ENCODE data around the gene HTR2C. TPM values are rescaled to one million over a fixed set of nuclear protein-coding genes. Genes with fewer than 3 reads are reported as not detected.
"Not testable (repeated sequence)": the region's sequence is repeated elsewhere in the genome, so short reads cannot be mapped to it uniquely, and the experiment has no call there.

Gene HTR2C
- total RNA-seq, 2 donors from 2014 or later = not detected

DNA sequence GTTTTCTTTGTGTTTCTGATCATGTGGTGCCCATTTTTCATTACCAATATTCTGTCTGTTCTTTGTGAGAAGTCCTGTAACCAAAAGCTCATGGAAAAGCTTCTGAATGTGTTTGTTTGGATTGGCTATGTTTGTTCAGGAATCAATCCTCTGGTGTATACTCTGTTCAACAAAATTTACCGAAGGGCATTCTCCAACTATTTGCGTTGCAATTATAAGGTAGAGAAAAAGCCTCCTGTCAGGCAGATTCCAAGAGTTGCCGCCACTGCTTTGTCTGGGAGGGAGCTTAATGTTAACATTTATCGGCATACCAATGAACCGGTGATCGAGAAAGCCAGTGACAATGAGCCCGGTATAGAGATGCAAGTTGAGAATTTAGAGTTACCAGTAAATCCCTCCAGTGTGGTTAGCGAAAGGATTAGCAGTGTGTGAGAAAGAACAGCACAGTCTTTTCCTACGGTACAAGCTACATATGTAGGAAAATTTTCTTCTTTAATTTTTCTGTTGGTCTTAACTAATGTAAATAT is 323.2 kb downstream of the HTR2C start:
- no peak overlapping the region for H3K4me3 ChIP-seq
- H3K36me3 ChIP-seq = no peaks in the 10 kb centered on the region
- TF ChIP-seq, protein P1, sequence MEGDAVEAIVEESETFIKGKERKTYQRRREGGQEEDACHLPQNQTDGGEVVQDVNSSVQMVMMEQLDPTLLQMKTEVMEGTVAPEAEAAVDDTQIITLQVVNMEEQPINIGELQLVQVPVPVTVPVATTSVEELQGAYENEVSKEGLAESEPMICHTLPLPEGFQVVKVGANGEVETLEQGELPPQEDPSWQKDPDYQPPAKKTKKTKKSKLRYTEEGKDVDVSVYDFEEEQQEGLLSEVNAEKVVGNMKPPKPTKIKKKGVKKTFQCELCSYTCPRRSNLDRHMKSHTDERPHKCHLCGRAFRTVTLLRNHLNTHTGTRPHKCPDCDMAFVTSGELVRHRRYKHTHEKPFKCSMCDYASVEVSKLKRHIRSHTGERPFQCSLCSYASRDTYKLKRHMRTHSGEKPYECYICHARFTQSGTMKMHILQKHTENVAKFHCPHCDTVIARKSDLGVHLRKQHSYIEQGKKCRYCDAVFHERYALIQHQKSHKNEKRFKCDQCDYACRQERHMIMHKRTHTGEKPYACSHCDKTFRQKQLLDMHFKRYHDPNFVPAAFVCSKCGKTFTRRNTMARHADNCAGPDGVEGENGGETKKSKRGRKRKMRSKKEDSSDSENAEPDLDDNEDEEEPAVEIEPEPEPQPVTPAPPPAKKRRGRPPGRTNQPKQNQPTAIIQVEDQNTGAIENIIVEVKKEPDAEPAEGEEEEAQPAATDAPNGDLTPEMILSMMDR (IDR thresholded peaks at IDR 0.05) = no peak
- H3K9me3 ChIP-seq = no peaks in the 10 kb centered on the region
- ATAC-seq (ENCODE audit: insufficient number of reproducible peaks, low FRiP score, low read depth) = no peak
- H3K27me3 ChIP-seq (replicated peaks; ENCODE audit: insufficient read depth) = no peaks in the 10 kb centered on the region
- no peak for DNase-seq (ENCODE audit: low spot score)
- H3K27ac ChIP-seq = no peak overlapping the region
- H3K4me1 ChIP-seq (ENCODE audit: control insufficient read depth in 1 of 2, low read depth in 2 of 2) = no peaks in the 10 kb centered on the region

DNA sequence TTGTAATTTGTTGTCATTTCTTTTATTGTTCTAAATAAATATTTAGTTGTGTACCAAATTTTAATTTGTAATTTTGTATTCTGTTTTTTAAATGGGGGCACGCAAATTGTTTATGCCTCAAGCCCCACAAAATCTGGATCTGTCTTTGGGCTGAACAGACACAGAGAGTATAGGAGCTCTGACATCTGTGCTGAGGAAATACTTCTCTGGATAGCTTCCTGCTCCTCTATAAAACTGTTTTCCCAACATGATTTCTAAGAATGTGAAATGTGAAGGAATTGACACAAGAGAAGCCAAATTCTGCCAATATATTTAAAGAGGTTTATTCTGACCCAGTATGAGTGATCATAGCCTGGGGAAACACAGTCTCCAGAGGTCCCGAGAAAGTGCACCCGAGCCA is 340.5 kb downstream of the HTR2C start:
- peak overlapping the region; percentile 39 for H3K4me3 ChIP-seq
- no peaks in the 10 kb centered on the region for H3K9me3 ChIP-seq
- no peaks in the 10 kb centered on the region for H3K27me3 ChIP-seq (replicated peaks; ENCODE audit: insufficient read depth)
- TF ChIP-seq, protein P1 (IDR thresholded peaks at IDR 0.05) = no peak
- peaks cover 0 to 15% of the 10 kb centered on the region in 2 donors for H3K4me1 ChIP-seq (ENCODE audit: control insufficient read depth in 1 of 2, low read depth in 2 of 2)
- DNase-seq (ENCODE audit: low spot score) (no peak), ATAC-seq (ENCODE audit: insufficient number of reproducible peaks, low FRiP score, low read depth) (no peak)
- no peaks in the 10 kb centered on the region for H3K36me3 ChIP-seq
- peak overlapping the region in 1 of 2 donors; percentile 44 for H3K27ac ChIP-seq

GRCh38 chrX:114924856-114925255 is 341.0 kb downstream of the HTR2C start:
- no peaks in the 10 kb centered on the region for H3K27me3 ChIP-seq (replicated peaks; ENCODE audit: insufficient read depth)
- DNase-seq (ENCODE audit: low spot score) = no peak

GRCh38 chrX:114930227-114930626 is 346.3 kb downstream of the HTR2C start:
- TF ChIP-seq, protein P1 (IDR thresholded peaks at IDR 0.05) = no peak

More at GRCh38 chrX:114924856-114925255, 341.0 kb downstream of the HTR2C start:
- Histone ChIP-seq H3K36me3 (no peaks in the 10 kb centered on the region), H3K27ac (peak overlapping the region in 1 of 2 donors; percentile 44), H3K4me3 (peak overlapping the region; percentile 39), H3K4me1 (ENCODE audit: control insufficient read depth in 1 of 2, low read depth in 2 of 2) (peaks cover 0 to 15% of the 10 kb centered on the region in 2 donors), H3K9me3 (no peaks in the 10 kb centered on the region)
- ATAC-seq (ENCODE audit: insufficient number of reproducible peaks, low FRiP score, low read depth) = no peak
- TF ChIP-seq, protein P1 (IDR thresholded peaks at IDR 0.05) = no peak

DNA sequence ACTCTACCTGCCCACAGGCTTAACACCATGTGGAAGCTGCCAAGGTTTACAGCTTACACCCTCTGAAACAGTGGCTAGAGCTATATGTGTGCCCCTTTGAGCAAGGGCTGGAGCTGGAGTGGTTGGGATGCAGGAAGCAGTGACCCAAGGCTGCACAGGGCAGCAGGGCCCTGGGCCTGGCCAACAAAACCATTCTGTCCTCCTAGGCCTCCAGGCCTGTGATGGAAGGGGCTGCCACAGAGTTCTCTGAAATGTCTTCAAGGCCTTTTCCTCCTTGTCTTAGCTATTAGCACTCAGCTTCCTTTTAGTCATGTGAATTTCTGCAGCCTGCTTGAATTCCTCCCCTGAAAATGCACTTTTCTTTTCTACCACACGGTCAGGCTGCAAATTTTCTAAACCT is 348.7 kb downstream of the HTR2C start:
- H3K27me3 ChIP-seq (replicated peaks; ENCODE audit: insufficient read depth) = no peaks in the 10 kb centered on the region
- TF ChIP-seq, protein P1 (IDR thresholded peaks at IDR 0.05) = no peak
- no peaks in the 10 kb centered on the region for H3K36me3 ChIP-seq
- no peaks in the 10 kb centered on the region for H3K4me1 ChIP-seq (ENCODE audit: control insufficient read depth in 1 of 2, low read depth in 2 of 2)
- no peak overlapping the region for H3K27ac ChIP-seq
- DNase-seq (ENCODE audit: low spot score) = no peak
- ATAC-seq (ENCODE audit: insufficient number of reproducible peaks, low FRiP score, low read depth) = no peak
- no peak overlapping the region for H3K4me3 ChIP-seq
- no peaks in the 10 kb centered on the region for H3K9me3 ChIP-seq

More at GRCh38 chrX:114930227-114930626, 346.3 kb downstream of the HTR2C start:
- DNase-seq (ENCODE audit: low spot score) = no peak
- Histone ChIP-seq H3K27ac (no peak overlapping the region), H3K36me3 (no peaks in the 10 kb centered on the region), H3K9me3 (no peaks in the 10 kb centered on the region), H3K4me3 (no peak overlapping the region), H3K27me3 (replicated peaks; ENCODE audit: insufficient read depth) (no peaks in the 10 kb centered on the region), H3K4me1 (ENCODE audit: control insufficient read depth in 1 of 2, low read depth in 2 of 2) (peaks cover 0 to 7% of the 10 kb centered on the region in 2 donors)
- no peak for ATAC-seq (ENCODE audit: insufficient number of reproducible peaks, low FRiP score, low read depth)

DNA sequence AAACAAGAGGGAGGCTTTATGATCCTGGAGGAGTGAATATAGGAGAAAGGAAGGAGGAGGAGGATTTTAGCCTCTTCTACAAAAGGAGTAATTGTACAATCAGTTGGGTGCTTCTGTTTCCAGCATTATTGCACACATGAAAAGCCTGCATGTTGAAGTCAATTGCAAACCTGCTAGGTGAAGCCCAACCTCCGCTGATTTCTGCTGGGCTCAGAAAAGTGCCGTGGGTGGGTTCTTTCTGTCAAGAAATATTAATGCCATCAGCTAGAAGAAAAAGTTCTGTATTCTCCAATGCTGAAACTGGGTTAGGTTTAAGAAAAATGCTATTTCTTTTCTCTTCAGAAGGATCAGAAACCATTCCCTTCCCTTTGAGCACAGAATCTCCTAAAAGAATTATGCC is 349.4 kb downstream of the HTR2C start:
- ATAC-seq (ENCODE audit: insufficient number of reproducible peaks, low FRiP score, low read depth); H3K9me3 ChIP-seq; H3K4me1 ChIP-seq (ENCODE audit: control insufficient read depth in 1 of 2, low read depth in 2 of 2); H3K4me3 ChIP-seq; H3K27me3 ChIP-seq (replicated peaks; ENCODE audit: insufficient read depth); H3K27ac ChIP-seq; DNase-seq (ENCODE audit: low spot score); H3K36me3 ChIP-seq: not testable (repeated sequence)

GRCh38 chrX:114937090-114937489 is 353.2 kb downstream of the HTR2C start:
- not testable (repeated sequence) for ATAC-seq (ENCODE audit: insufficient number of reproducible peaks, low FRiP score, low read depth); H3K36me3 ChIP-seq; H3K4me3 ChIP-seq; H3K27ac ChIP-seq; DNase-seq (ENCODE audit: low spot score); H3K27me3 ChIP-seq (replicated peaks; ENCODE audit: insufficient read depth); H3K4me1 ChIP-seq (ENCODE audit: control insufficient read depth in 1 of 2, low read depth in 2 of 2); H3K9me3 ChIP-seq

All from thoracic aorta (tissue), 2 donors.